Activated naive CD4-positive, alpha-beta T cell treated with anti-CD3 and anti-CD28 coated beads, Interleukin-2, amount 10 ng/mL, durations not matched to agents 7 days and 5 days (primary cell): ENCODE measurements around the gene STXBP4.

Source experiments
- CTCF ChIA-PET: fragments of 350-600 bp; sonication (Branson Sonifier 250); formaldehyde crosslinking; loops from one replicate; lab custom pipeline; 2021; ENCODE audit warnings: antibody characterized with exemption; lab: Charles Lee
- DNase-seq: peaks from one replicate; pipeline ENCODE4 v3.0.0-alpha.2; 2020
- H3K27ac Mint-ChIP-seq: one replicate; pipeline ENCODE4 v1.8.0; 2021; ENCODE audit warnings: mild to moderate bottlenecking, moderate library complexity, mixed read lengths
- H3K27me3 Mint-ChIP-seq: one replicate; pipeline ENCODE4 v1.8.0; 2021; ENCODE audit warnings: mild to moderate bottlenecking, mixed read lengths
- H3K36me3 Mint-ChIP-seq: one replicate; pipeline ENCODE4 v1.8.0; 2021; ENCODE audit warnings: mixed read lengths
- H3K4me1 Mint-ChIP-seq: one replicate; pipeline ENCODE4 v1.8.0; 2021; ENCODE audit warnings: mixed read lengths
- H3K4me3 Mint-ChIP-seq: one replicate; pipeline ENCODE4 v1.8.0; 2021; ENCODE audit warnings: mild to moderate bottlenecking, moderate library complexity, mixed read lengths
- H3K9me3 Mint-ChIP-seq: one replicate; pipeline ENCODE4 v1.8.0; 2021; ENCODE audit warnings: mixed read lengths

The STXBP4 gene

DNA sequence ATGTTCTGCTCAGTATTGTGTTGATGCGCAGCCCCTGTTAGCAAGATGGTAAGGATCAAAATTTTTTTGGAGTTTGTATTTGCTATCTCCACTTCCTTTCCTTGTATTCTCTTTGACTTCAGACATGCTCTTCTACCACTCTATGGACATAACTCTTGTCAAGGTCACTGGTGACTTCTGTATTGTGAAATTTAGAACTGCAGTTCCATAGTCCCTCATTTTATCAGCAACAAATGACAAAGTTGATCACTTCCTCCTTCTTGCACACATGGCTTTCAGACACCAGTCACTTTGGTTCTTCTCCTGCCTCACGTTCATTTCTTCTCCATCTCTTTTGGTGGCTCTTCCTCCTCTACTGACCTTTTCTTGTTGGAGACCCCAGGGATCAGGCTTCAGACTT lies 21.2 kb upstream of the STXBP4 start:
- DNase-seq: no peak
- Mint-ChIP-seq H3K36me3 (peaks cover 4% of the 10 kb centered on the region), H3K4me3 (no peak overlapping the region), H3K4me1 (no peaks in the 10 kb centered on the region), H3K27me3 (peaks cover 5% of the 10 kb centered on the region), H3K27ac (no peak overlapping the region), H3K9me3 (no peaks in the 10 kb centered on the region)
- CTCF ChIA-PET: no interaction called here

DNA sequence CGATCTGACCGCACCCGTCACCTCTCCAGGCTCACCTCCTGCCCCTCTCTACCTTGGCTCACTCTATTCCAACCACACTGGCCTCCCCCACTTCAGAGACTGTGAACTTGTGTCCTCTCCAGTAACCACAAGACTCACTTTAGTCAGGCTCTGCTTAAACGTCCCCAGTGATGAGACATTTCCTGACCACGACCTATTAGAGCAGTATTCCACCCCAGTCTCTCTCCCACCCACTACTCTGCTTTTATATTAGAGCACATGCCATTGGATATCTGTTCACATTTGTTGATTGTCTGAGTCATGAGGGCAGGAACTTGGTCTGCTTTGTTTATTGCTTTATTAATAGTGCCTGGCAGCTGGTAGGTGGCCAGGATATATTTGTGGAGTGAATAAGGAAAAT lies 20.2 kb upstream of the STXBP4 start:
- Mint-ChIP-seq H3K4me3 (no peak overlapping the region), H3K4me1 (no peaks in the 10 kb centered on the region), H3K27ac (no peak overlapping the region), H3K36me3 (peaks cover 4% of the 10 kb centered on the region), H3K27me3 (peaks cover 5% of the 10 kb centered on the region), H3K9me3 (no peaks in the 10 kb centered on the region)
- CTCF ChIA-PET: no interaction called here
- no peak for DNase-seq

DNA sequence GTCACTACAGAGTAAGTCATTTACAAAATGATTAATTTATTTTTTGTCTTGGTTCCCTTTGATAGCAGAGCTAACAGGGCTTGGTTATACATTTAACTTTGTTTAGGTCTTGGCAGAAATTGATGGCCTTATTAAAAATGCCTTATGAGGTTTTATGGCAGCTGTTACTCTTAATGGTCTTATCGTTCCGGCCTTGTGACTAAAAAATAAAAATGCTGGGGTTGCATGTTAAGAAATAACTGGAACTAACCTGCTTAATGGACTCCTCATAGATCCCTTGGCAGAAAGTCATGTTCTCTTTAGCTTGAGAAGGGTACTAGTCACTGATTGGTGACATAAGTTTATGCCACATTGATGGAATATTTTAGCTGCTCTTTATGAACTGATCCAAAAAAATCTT lies 18.4 kb upstream of the STXBP4 start:
- Mint-ChIP-seq H3K9me3 (no peaks in the 10 kb centered on the region), H3K4me3 (no peak overlapping the region), H3K27ac (no peak overlapping the region), H3K36me3 (peaks cover 4% of the 10 kb centered on the region), H3K4me1 (no peaks in the 10 kb centered on the region), H3K27me3 (peaks cover 5% of the 10 kb centered on the region)
- no peak for DNase-seq
- CTCF ChIA-PET: interaction anchor here (0.8 kb wide), 1 partner anchor 1857 kb away, joined by 3 read pairs; no protein-coding TSS in a partner anchor

DNA sequence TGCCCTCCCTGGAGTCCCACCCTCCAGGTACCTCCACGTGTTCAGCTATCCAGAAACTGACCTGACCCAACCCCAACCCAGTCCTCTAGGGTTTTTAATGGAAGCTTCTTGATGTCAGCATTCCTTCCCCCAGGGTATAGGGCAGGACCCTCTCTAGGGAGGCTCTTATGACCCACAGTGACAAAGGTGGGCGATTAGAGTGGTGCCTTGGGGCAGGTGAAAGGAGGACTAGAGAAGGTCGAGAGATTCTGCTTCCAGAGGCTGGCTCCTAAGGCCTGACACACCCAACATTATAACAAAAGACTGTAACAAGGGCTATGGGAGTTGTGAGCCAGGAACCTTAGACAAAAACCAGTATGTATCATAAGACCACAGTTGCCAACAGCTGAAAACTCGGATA lies 17.3 kb upstream of the STXBP4 start:
- peaks cover 4% of the 10 kb centered on the region for H3K36me3 Mint-ChIP-seq
- CTCF ChIA-PET: no interaction called here
- H3K27ac Mint-ChIP-seq: no peak overlapping the region
- DNase-seq: no peak
- H3K4me1 Mint-ChIP-seq: no peaks in the 10 kb centered on the region
- no peaks in the 10 kb centered on the region for H3K9me3 Mint-ChIP-seq
- H3K4me3 Mint-ChIP-seq: no peak overlapping the region
- peaks cover 4% of the 10 kb centered on the region for H3K27me3 Mint-ChIP-seq

DNA sequence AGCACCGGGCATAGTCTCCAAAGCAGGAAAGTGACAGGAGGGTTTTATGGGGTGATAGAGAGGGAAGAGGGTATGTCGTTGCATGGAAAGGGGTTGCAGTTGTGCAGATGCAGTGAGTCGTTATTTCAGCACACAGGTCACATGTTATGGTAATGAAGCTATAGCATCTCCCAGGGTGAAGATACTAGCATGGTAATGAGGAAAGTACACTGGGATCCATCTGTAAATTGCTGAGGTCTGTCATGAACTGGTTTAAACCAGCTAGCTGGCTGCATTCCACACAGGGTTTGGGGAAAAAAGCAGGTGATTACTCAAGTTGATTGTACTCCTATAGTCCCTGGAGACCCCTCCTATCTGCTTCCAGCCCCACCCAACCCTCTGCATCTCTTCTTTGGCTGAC lies 11.8 kb upstream of the STXBP4 start:
- Mint-ChIP-seq H3K9me3 (no peaks in the 10 kb centered on the region), H3K4me1 (no peaks in the 10 kb centered on the region), H3K4me3 (no peak overlapping the region), H3K36me3 (peaks cover 12% of the 10 kb centered on the region), H3K27ac (no peak overlapping the region), H3K27me3 (no peaks in the 10 kb centered on the region)
- CTCF ChIA-PET: no interaction called here
- DNase-seq: no peak

DNA sequence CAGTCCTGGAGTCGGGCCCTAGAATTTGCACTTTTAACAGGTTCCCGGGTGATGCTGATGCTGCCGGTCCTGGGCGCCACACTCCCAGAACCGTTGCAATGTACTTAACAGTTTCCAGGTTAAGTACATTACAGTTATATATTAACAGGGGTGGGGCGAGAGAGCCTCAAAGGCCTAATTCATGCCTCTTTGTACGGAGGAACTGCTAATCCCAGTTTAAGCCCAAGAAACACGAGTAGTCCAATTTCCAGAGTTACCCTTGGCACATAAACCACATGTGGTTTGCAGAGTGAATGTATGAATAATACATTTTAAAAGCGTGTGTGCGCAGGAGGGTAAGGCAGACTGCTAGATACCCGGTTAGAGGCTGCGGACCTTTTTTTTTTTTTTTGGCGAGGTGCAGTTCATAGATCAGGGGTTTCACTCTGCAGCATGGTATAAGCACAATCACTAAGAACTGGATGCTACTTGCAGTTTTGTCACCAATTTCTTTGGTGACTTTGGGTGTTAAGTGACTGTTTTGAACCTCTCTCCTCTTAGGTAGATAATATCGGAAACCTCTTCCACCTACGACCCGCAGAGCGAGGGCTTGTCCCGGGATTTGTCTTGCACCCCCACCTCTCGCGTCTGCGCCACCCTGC lies 824 bp upstream of the STXBP4 start:
- Mint-ChIP-seq H3K9me3 (no peaks in the 10 kb centered on the region), H3K27ac (no peak overlapping the region), H3K4me3 (no peak overlapping the region), H3K36me3 (peaks cover 10% of the 10 kb centered on the region), H3K27me3 (no peaks in the 10 kb centered on the region), H3K4me1 (peaks cover 26% of the 10 kb centered on the region)
- CTCF ChIA-PET: no interaction called here
- peak; percentile 23 for DNase-seq

DNA sequence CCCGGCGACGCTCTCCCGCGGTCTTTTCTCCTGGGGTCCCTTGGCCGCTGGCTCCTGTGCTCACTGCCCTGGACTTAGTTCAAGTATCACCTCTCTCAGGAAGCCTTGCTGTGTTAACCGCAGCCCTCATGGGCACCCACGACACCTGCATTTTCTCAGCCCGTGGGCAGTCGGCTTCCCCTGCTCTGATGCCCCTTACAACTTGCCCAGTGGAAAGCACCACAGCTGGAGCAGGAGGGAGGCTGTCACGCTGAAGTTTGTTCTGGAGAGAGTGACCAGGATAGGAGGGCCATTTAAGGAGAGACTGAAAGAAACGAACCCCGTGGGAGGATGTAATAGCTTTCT lies 395 bp downstream of the STXBP4 start:
- Mint-ChIP-seq H3K9me3 (no peaks in the 10 kb centered on the region), H3K4me3 (no peak overlapping the region), H3K27ac (no peak overlapping the region), H3K27me3 (no peaks in the 10 kb centered on the region), H3K36me3 (peaks cover 3% of the 10 kb centered on the region), H3K4me1 (peaks cover 26% of the 10 kb centered on the region)
- no peak for DNase-seq
- CTCF ChIA-PET: interaction anchor here (0.7 to 1.0 kb wide), 2 partner anchors 23 to 274 kb away, joined by 3 to 4 read pairs; no protein-coding TSS in a partner anchor

DNA sequence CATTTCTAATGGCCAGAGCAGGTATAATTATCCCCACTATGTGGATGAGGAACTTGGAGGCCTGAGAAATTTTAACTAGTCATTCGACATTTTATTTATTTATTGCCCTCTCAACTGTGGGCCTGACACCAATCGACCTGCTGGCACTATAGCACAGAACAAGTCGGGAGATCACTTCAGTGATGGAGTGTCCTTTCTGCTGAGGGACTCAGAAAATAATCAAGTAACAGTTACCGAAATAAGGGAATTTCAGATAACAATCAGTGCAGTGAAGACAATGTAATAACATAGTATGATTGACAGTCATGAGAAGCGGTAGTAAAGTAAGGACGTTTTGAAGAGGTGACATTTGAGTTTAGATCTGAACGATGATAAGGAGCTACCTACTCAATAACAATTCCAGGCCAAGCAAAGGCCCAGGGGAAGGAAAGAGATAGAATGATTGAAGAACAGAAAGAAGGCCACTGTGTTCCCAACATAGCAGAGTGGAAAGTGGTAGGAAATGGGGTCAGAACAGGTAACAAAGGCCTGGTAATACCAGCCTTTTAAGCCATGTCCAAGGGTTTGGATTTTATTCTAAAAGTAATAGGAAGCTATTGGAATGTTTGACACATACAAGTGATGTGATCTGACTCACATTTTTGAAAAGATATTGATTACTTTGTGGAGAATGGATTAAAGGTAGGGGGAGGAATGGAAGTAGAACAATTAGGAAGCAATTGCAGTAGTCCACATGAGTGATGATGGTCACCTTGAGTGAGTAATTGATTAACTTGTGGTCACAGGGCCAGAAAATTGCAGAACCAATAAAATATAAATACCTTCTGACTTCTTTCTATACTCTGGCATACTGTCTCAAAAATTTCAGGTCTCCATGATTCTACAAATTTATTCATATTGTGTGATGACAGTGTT lies 1.4 kb downstream of the STXBP4 start:
- DNase-seq: no peak
- CTCF ChIA-PET: interaction anchor here (1.0 to 1.6 kb wide), 2 partner anchors 9 to 378 kb away, joined by 3 read pairs; no protein-coding TSS in a partner anchor
- H3K4me1 Mint-ChIP-seq: peaks cover 26% of the 10 kb centered on the region
- H3K27me3 Mint-ChIP-seq: no peaks in the 10 kb centered on the region
- H3K27ac Mint-ChIP-seq: no peak overlapping the region
- H3K9me3 Mint-ChIP-seq: no peaks in the 10 kb centered on the region
- H3K4me3 Mint-ChIP-seq: no peak overlapping the region
- H3K36me3 Mint-ChIP-seq: peaks cover 1% of the 10 kb centered on the region

DNA sequence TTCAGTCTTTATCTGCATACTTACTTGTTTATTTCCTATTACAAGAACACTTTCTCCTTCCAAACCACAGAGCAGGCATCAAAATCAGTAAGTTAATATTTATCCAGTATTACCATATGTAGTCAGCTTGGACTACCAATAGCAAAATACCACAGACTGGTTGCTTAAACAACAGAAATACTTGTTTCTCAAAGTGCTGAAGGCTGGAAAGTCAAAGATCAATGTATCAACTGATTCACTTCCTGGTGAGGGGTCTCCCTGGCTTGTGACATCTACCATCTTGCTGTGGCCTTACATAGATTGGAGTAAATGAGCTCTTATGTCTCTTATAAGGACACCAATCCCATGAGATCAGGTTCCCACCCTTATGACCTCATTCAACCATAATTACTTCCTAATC lies 2.6 kb downstream of the STXBP4 start:
- no peaks in the 10 kb centered on the region for H3K27me3 Mint-ChIP-seq
- no peaks in the 10 kb centered on the region for H3K36me3 Mint-ChIP-seq
- peaks cover 22% of the 10 kb centered on the region for H3K4me1 Mint-ChIP-seq
- no peak overlapping the region for H3K27ac Mint-ChIP-seq
- DNase-seq: no peak
- H3K4me3 Mint-ChIP-seq: no peak overlapping the region
- CTCF ChIA-PET: interaction anchor here (1.6 kb wide), 1 partner anchor 11 kb away, joined by 3 read pairs; no protein-coding TSS in a partner anchor
- H3K9me3 Mint-ChIP-seq: no peaks in the 10 kb centered on the region

DNA sequence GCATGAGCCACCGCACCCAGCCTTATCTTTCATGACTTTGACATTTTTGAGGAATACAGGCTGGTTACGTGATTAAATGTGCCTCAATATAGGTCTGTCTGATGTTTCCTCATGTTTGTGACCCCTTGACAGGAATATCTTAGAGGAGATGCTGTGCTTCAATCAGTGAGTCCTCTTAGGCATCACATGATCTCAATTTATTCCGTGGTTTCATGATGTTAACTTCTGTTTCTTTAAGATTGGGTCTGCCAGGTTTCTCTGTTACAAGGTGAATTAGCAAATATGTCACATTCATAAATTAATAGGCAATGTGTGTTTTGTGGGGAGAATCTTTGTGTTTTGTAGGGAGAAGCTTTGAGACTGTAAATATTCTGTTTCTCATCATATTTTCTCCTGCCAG lies 3.3 kb downstream of the STXBP4 start:
- H3K4me3 Mint-ChIP-seq: no peak overlapping the region
- H3K27me3 Mint-ChIP-seq: no peaks in the 10 kb centered on the region
- no peak overlapping the region for H3K27ac Mint-ChIP-seq
- no peak for DNase-seq
- peaks cover 18% of the 10 kb centered on the region for H3K4me1 Mint-ChIP-seq
- no peaks in the 10 kb centered on the region for H3K36me3 Mint-ChIP-seq
- CTCF ChIA-PET: interaction anchor here (1.6 kb wide), 1 partner anchor 11 kb away, joined by 3 read pairs; no protein-coding TSS in a partner anchor
- H3K9me3 Mint-ChIP-seq: no peaks in the 10 kb centered on the region

DNA sequence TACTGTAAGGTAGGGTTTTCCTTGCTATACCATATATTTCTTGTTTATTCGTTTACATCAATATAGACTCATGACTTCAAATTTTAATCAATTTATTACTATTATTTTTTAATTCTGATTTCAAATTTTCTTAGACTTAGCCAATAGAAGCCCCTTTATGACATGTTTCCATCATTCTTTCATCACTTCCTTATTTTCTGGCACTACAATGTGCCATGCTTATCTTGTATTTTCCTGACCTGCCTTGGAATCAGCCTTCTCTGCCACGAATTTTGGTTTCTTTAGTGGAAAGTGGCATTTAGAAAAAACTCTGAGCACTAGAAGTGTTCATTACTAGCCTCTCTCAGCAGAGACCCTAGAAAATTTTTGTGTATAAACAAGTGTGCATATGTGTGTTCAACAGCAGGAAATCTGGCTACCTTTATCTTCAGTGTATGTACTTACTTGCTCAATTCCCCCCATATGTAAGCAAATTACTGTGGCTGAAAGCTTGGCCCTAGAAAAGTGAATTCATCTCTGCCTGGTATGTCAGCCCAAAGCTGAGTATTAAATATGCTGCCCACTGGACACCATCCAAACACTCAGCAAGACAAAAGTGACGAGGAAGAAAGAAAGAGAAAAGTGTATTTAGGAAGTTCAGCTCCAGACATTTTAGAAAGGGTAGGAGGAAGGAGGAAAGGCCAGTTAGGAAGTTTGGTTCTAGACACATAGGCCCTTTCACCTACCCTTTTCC lies 4.0 kb downstream of the STXBP4 start:
- no peak for DNase-seq
- no peaks in the 10 kb centered on the region for H3K36me3 Mint-ChIP-seq
- no peaks in the 10 kb centered on the region for H3K9me3 Mint-ChIP-seq
- no peaks in the 10 kb centered on the region for H3K27me3 Mint-ChIP-seq
- CTCF ChIA-PET: no interaction called here
- no peak overlapping the region for H3K27ac Mint-ChIP-seq
- H3K4me3 Mint-ChIP-seq: no peak overlapping the region
- peaks cover 11% of the 10 kb centered on the region for H3K4me1 Mint-ChIP-seq

DNA sequence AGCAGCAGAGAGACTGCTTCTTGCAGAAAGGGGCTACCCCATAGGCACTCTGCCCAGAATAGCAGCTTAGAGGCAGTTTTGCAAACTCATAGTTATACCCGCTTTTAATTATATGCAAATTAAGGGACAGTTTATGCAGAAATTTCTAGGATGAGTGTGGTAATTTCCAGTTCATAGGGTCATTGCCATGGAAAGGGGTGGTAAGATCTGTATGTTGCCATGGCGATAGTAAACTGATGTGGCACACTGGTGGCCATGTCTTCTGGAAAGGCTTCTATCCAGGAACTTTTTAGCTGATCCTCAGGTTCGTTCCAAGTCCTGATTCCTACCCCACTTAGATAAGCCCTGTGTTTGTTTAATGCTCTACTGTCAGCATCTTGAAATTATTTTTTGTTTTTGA lies 6.2 kb downstream of the STXBP4 start:
- H3K27ac Mint-ChIP-seq: no peak overlapping the region
- CTCF ChIA-PET: no interaction called here
- H3K9me3 Mint-ChIP-seq: peaks cover 2% of the 10 kb centered on the region
- no peak overlapping the region for H3K4me3 Mint-ChIP-seq
- peaks cover 9% of the 10 kb centered on the region for H3K4me1 Mint-ChIP-seq
- no peaks in the 10 kb centered on the region for H3K27me3 Mint-ChIP-seq
- no peak for DNase-seq
- no peaks in the 10 kb centered on the region for H3K36me3 Mint-ChIP-seq

DNA sequence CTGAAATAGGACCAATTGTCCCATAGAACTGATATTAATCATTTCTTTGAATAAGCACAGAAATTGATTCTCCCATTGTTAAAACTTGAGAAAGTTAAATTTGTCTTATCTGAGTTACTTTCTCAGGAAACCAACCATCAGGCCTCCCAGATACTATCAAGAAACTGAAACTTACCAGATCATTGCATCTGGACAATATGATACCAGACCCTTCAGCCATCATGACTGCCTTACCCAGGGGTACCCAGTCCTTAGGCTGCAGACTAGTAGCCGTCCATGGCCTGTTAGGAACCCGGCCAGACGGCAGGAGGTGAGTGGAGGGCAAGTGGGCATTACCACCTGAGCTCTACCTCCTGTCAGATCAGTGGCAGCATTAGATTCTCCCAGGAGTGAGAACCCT lies 7.8 kb downstream of the STXBP4 start:
- H3K9me3 Mint-ChIP-seq: peaks cover 5% of the 10 kb centered on the region

DNA sequence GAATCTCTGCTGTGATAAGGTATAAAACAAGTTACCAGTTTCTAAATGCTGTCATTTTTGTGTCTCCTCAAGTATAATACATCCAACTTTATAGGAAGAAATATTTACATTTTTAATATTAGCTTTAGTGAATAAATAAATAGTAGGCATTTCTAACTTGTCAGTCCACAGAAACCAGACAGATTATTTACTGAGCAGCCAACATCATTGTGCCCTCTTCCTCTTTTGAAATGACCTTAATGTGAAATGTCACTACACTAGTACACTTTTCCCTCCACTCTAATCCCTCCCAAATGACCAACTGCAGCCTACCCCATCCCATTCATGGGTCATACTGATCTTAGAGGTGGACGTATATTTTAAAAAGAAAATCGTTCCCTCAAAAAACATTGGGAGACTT lies 9.2 kb downstream of the STXBP4 start:
- CTCF ChIA-PET: interaction anchor here (0.8 kb wide), 1 partner anchor 16 kb away, joined by 3 read pairs; no protein-coding TSS in a partner anchor
- peaks cover 11% of the 10 kb centered on the region for H3K4me1 Mint-ChIP-seq

More for the DNA sequence above, 7.8 kb downstream of the STXBP4 start:
- DNase-seq: no peak
- peaks cover 11% of the 10 kb centered on the region for H3K4me1 Mint-ChIP-seq
- no peaks in the 10 kb centered on the region for H3K36me3 Mint-ChIP-seq
- no peak overlapping the region for H3K4me3 Mint-ChIP-seq
- CTCF ChIA-PET: no interaction called here
- no peaks in the 10 kb centered on the region for H3K27me3 Mint-ChIP-seq
- H3K27ac Mint-ChIP-seq: no peak overlapping the region

More for the DNA sequence above, 9.2 kb downstream of the STXBP4 start:
- DNase-seq: no peak
- Mint-ChIP-seq H3K4me3 (no peak overlapping the region), H3K27ac (no peak overlapping the region), H3K27me3 (no peaks in the 10 kb centered on the region), H3K9me3 (peaks cover 5% of the 10 kb centered on the region), H3K36me3 (no peaks in the 10 kb centered on the region)
